Measurements from ENCODE around the gene DNAJC10. TPM values are rescaled to one million over a fixed set of nuclear protein-coding genes. Genes with fewer than 3 reads are reported as not detected.

Gene DNAJC10
- total and polyA plus RNA-seq, 2 donors (not counting 3 experiments of a cell fraction or from before 2014, with no cell fraction given), result 45.1 to 201 TPM

GRCh38 chr2:182740701-182741100, 24.6 kb downstream of the DNAJC10 start:
- no peaks in the 10 kb centered on the region for H3K4me1 ChIP-seq (ENCODE audit: control insufficient read depth, extremely low read depth, insufficient read depth, low read length)
- H3K36me3 ChIP-seq (ENCODE audit: control insufficient read depth in 2 of 2, extremely low read depth in 1 of 2, insufficient read depth in 2 of 2, low read length in 2 of 2), result peaks cover 9 to 42% of the 10 kb centered on the region in 2 experiments
- H3K9ac ChIP-seq (replicated peaks; ENCODE audit: extremely low read depth, insufficient read depth, low read length), result no peak overlapping the region
- H4K20me1 ChIP-seq (replicated peaks; ENCODE audit: control insufficient read depth, extremely low read depth, insufficient read depth, low read length), result no peaks in the 10 kb centered on the region
- no peak overlapping the region for H3K4me2 ChIP-seq (ENCODE audit: insufficient read depth, low read length)
- FAIRE-seq, result no peak
- no peak overlapping the region for H2AFZ ChIP-seq (ENCODE audit: low read depth, low read length)
- no peaks in the 10 kb centered on the region for H3K27me3 ChIP-seq (ENCODE audit: control insufficient read depth in 2 of 2, insufficient read depth in 2 of 2, low read length in 2 of 2)
- TF ChIP-seq CTCF (IDR thresholded peaks at IDR 0.05; ENCODE audit: extremely low read depth in 1 of 2, insufficient read depth in 1 of 2, low read depth in 1 of 2, low read length in 2 of 2) (no peak), JUN (IDR thresholded peaks at IDR 0.05; ENCODE audit: borderline replicate concordance, insufficient read depth, insufficient read length, low read depth) (no peak), MAX (IDR thresholded peaks at IDR 0.05; ENCODE audit: insufficient read depth, insufficient read length) (no peak)
- intact Hi-C loops (cut with micrococcal nuclease) (no loop called here), dilution Hi-C loops (cut with MboI; ENCODE audit: extremely low pct_ligation_motif_present, low sequenced_read_pairs) (no loop called here)
- H3K9me3 ChIP-seq (replicated peaks; ENCODE audit: control insufficient read depth, insufficient read depth, low read length), result no peaks in the 10 kb centered on the region
- H3K4me3 ChIP-seq (replicated peaks in 1 of 3; ENCODE audit: insufficient read depth in 1 of 3, low read depth in 1 of 3, low read length in 3 of 3), result no peak overlapping the region
- ChIA-PET POLR2A (no interaction called here), CTCF (no interaction called here)
- BruUV-seq (replicated peaks), result no TSS peak
- H3K9me1 ChIP-seq (replicated peaks; ENCODE audit: control insufficient read depth, extremely low read depth, insufficient read depth, low read length), result no peaks in the 10 kb centered on the region
- no peaks in the 10 kb centered on the region for H3K79me2 ChIP-seq (ENCODE audit: control insufficient read depth, insufficient read depth, low read length)
- no peak for DNase-seq (ENCODE audit: low read depth, low spot score)
- no peak overlapping the region for H3K27ac ChIP-seq (ENCODE audit: insufficient read depth, low read depth, low read length)

- H3K79me2 ChIP-seq (ENCODE audit: control insufficient read depth, insufficient read depth, low read length), result no peaks in the 10 kb centered on the region
- no peak overlapping the region for H3K9ac ChIP-seq (replicated peaks; ENCODE audit: extremely low read depth, insufficient read depth, low read length)
- BruUV-seq (replicated peaks), result no TSS peak
- dilution Hi-C loops (cut with MboI; ENCODE audit: extremely low pct_ligation_motif_present, low sequenced_read_pairs) (no loop called here), intact Hi-C loops (cut with micrococcal nuclease) (no loop called here)
- no peak for DNase-seq (ENCODE audit: low read depth, low spot score)
- TF ChIP-seq JUN (IDR thresholded peaks at IDR 0.05; ENCODE audit: borderline replicate concordance, insufficient read depth, insufficient read length, low read depth) (no peak), MAX (IDR thresholded peaks at IDR 0.05; ENCODE audit: insufficient read depth, insufficient read length) (no peak), CTCF (IDR thresholded peaks at IDR 0.05; ENCODE audit: extremely low read depth in 1 of 2, insufficient read depth in 1 of 2, low read depth in 1 of 2, low read length in 2 of 2) (no peak), MYC (IDR thresholded peaks at IDR 0.05; ENCODE audit: low read depth, low read length) (no peak), POLR2AphosphoS5 (IDR thresholded peaks at IDR 0.05; ENCODE audit: insufficient read depth, low read depth, low read length) (no peak), POLR2A (IDR thresholded peaks at IDR 0.05; ENCODE audit: low read depth, low read length) (no peak), EZH2 (IDR thresholded peaks at IDR 0.05; ENCODE audit: borderline replicate concordance, low read depth, low read length, severe bottlenecking) (no peak), GATA2 (IDR thresholded peaks at IDR 0.05; ENCODE audit: insufficient read depth, insufficient read length, low read depth, low read length) (no peak), FOS (IDR thresholded peaks at IDR 0.05; ENCODE audit: borderline replicate concordance, insufficient read depth, low read length) (no peak)
- no peak overlapping the region for H3K4me2 ChIP-seq (ENCODE audit: insufficient read depth, low read length)
- peaks cover 9 to 39% of the 10 kb centered on the region in 2 experiments for H3K36me3 ChIP-seq (ENCODE audit: control insufficient read depth in 2 of 2, extremely low read depth in 1 of 2, insufficient read depth in 2 of 2, low read length in 2 of 2)
- no peak overlapping the region for H2AFZ ChIP-seq (ENCODE audit: low read depth, low read length)
- no peaks in the 10 kb centered on the region for H3K27me3 ChIP-seq (ENCODE audit: control insufficient read depth in 2 of 2, insufficient read depth in 2 of 2, low read length in 2 of 2)
- CTCF ChIA-PET, result no interaction called here
- H3K4me1 ChIP-seq (ENCODE audit: control insufficient read depth, extremely low read depth, insufficient read depth, low read length), result no peaks in the 10 kb centered on the region
- H3K9me1 ChIP-seq (replicated peaks; ENCODE audit: control insufficient read depth, extremely low read depth, insufficient read depth, low read length), result no peaks in the 10 kb centered on the region
- no peak overlapping the region for H3K27ac ChIP-seq (ENCODE audit: insufficient read depth, low read depth, low read length)
- H4K20me1 ChIP-seq (replicated peaks; ENCODE audit: control insufficient read depth, extremely low read depth, insufficient read depth, low read length), result no peaks in the 10 kb centered on the region
- no peak overlapping the region for H3K4me3 ChIP-seq (replicated peaks in 1 of 3; ENCODE audit: insufficient read depth in 1 of 3, low read depth in 1 of 3, low read length in 3 of 3)
- no peak for FAIRE-seq
- H3K9me3 ChIP-seq (replicated peaks; ENCODE audit: control insufficient read depth, insufficient read depth, low read length), result no peaks in the 10 kb centered on the region
- POLR2A ChIA-PET, result no interaction called here
Observed at GRCh38 chr2:182741620-182742019, 25.6 kb downstream of the DNAJC10 start.
